Small intestine (tissue), 7 donors: ENCODE results near the gene GPN2. TPM values are rescaled to one million over a fixed set of nuclear protein-coding genes. Genes with fewer than 3 reads are reported as not detected.
"Not testable (repeated sequence)": the region's sequence is repeated elsewhere in the genome, so short reads cannot be mapped to it uniquely, and the experiment has no call there.

Experiments used
- DNase-seq, 2 donors: peaks; one replicate each; pipeline versions ENCODE4 v3.0.0 to v3.0.0-alpha.2; 2013
- FAIRE-seq: peaks from 2 replicates; lab custom pipeline; 2012; peaks lifted over from hg19 to GRCh38; lab: Jason Lieb, UNC
- H3K27ac ChIP-seq, 3 donors: one replicate each; pipeline ENCODE4 v1.5.1; 2013; ENCODE audit warnings: low read length in 2 of 3, mild to moderate bottlenecking in 2 of 3, control low read depth in 1 of 3, inconsistent platforms in 1 of 3, low read depth in 1 of 3, moderate library complexity in 1 of 3
- H3K27me3 ChIP-seq, 3 donors: one replicate each; pipeline ENCODE4 v1.6.1; 2013; ENCODE audit warnings: low read length in 3 of 3, inconsistent platforms in 1 of 3; ENCODE audit not compliant: control insufficient read depth in 3 of 3, insufficient read depth in 3 of 3
- H3K36me3 ChIP-seq, 3 donors: one replicate each; pipeline ENCODE4 v1.6.1; 2013; ENCODE audit warnings: low read length in 3 of 3, inconsistent platforms in 1 of 3, low read depth in 1 of 3, mild to moderate bottlenecking in 1 of 3, moderate library complexity in 1 of 3; ENCODE audit not compliant: control insufficient read depth in 3 of 3, insufficient read depth in 2 of 3
- H3K4me1 ChIP-seq, 3 donors: one replicate each; pipeline ENCODE4 v1.6.1; 2013; ENCODE audit warnings: low read length in 2 of 3, inconsistent platforms in 1 of 3, low read depth in 1 of 3, mild to moderate bottlenecking in 1 of 3, moderate library complexity in 1 of 3; ENCODE audit not compliant: control insufficient read depth in 3 of 3, insufficient read depth in 2 of 3
- H3K4me3 ChIP-seq, 3 donors: one replicate each; pipeline ENCODE4 v1.5.1; 2013; ENCODE audit warnings: low read length in 3 of 3, control low read depth in 1 of 3, inconsistent platforms in 1 of 3, low read depth in 1 of 3, mild to moderate bottlenecking in 1 of 3, moderate library complexity in 1 of 3
- H3K9me3 ChIP-seq, 2 donors: one replicate each; pipeline ENCODE4 v1.6.1; 2013; ENCODE audit warnings: low read depth in 1 of 2, low read length in 1 of 2; ENCODE audit not compliant: control insufficient read depth in 2 of 2, insufficient read depth in 1 of 2
- WGBS, 3 donors: extraction: QIAGEN DNeasy Blood & Tissue Kit; methylation state at CpG; one replicate each; pipeline ENCODE4 v1.1.7; 2013; 5-methylcytosine and 5-hydroxymethylcytosine counted together
- polyA plus RNA-seq, 4 donors: library from polyadenylated mRNA; stranded (reverse) in 3 of 4; unstranded in 1 of 4; fragments of 200-250 nt in 3 of 4; fragments of 120-200 nt in 1 of 4; gene quantifications; one replicate each; pipeline versions ENCODE4 v1.2.1 to v1.2.3, GENCODE V29; 2013
- donor health status: healthy with polysubstance abuse.
- donor health status: control.
- donor health status: control.
- donor health status: Bipolar disorder and iron deficiency.
- donor health status: healthy.

GPN2 gene
- polyA plus RNA-seq, 4 donors: 13.5 to 29.1 (median 20.0) TPM

GRCh38 chr1:26874896-26875295, 15.2 kb downstream of the GPN2 start:
- peaks cover 0 to 7% (median 0%) of the 10 kb centered on the region in 3 donors for H3K4me1 ChIP-seq
- DNase-seq (no peak), FAIRE-seq (no peak)
- H3K9me3 ChIP-seq: no peaks in the 10 kb centered on the region
- H3K27me3 ChIP-seq: no peaks in the 10 kb centered on the region
- H3K27ac ChIP-seq: no peak overlapping the region
- WGBS, 3 donors: 75 to 82% (median 81%) methylated on average over 4 of the region's 4 CpGs
- H3K36me3 ChIP-seq: peaks cover 4 to 46% (median 7%) of the 10 kb centered on the region in 3 donors
- no peak overlapping the region for H3K4me3 ChIP-seq

- H3K4me3 ChIP-seq, FAIRE-seq, H3K9me3 ChIP-seq, H3K27me3 ChIP-seq, DNase-seq, H3K27ac ChIP-seq, H3K4me1 ChIP-seq: not testable (repeated sequence)
- peaks cover 0 to 28% (median 7%) of the 10 kb centered on the region in 3 donors for H3K36me3 ChIP-seq
- WGBS, 3 donors: 75 to 85% (median 82%) methylated on average over 2 of the region's 2 CpGs
Measured at GRCh38 chr1:26873097-26873496, 17.0 kb downstream of the GPN2 start.

DNA sequence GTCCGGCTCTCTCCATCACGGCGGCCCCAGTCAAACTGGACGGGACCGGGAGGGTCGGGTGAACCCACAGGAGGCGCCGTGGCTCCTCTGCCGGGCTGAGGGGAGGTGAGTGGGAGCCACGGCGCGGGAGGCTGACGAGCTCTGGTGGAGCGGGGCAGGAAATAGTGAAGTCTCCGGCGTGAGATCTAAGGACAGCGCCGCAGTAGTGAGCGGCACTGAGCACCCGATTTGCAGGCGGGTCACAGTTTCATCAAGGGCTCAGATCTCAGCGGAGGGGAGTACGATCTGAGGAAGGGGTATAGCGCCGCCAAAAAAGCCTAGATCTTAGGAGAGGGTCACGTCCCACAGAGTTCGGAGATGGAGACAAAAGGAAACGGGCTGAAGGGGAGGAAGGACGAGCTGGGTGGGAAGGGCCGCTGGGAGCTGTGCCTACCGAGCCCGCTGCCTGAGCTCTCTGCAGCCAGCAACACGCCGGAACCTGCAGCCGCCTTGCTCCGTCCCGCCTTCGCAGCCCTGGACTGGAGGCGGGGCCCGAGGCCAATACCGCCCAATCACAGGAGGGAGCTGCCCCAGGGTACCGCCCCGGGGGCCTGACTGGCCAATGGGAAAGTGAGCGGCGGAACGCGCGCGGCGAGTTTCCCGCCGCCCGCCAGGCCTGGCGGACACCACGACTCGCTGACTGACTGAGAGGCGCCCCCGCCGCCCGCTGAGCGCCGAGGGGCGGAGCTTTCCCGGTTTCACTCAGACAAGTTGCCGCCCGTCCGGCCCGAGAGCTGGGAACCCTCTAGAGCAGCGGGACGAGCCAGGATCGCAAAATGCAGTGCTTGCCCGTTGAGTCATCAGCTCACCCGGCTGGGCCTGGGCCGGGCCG, 25.2 kb downstream of the GPN2 start:
- peaks cover 0 to 26% (median 0%) of the 10 kb centered on the region in 3 donors for H3K4me1 ChIP-seq
- H3K4me3 ChIP-seq: peak overlapping the region; percentile 55 to 79 (median 77)
- DNase-seq: peak; percentile 97 to 98
- no peaks in the 10 kb centered on the region for H3K9me3 ChIP-seq
- H3K36me3 ChIP-seq: no peaks in the 10 kb centered on the region
- no peaks in the 10 kb centered on the region for H3K27me3 ChIP-seq
- FAIRE-seq: no peak
- 0 to 1% (median 0%) methylated on average over 70 to 75 of the region's 75 CpGs for WGBS, 3 donors
- peak overlapping the region; percentile 93 to 96 (median 93) for H3K27ac ChIP-seq

DNA sequence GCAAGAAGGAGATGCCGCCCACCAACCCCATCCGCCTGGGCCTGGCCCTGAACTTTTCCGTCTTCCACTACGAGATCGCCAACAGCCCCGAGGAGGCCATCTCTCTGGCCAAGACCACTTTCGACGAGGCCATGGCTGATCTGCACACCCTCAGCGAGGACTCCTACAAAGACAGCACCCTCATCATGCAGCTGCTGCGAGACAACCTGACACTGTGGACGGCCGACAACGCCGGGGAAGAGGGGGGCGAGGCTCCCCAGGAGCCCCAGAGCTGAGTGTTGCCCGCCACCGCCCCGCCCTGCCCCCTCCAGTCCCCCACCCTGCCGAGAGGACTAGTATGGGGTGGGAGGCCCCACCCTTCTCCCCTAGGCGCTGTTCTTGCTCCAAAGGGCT, 26.4 kb downstream of the GPN2 start:
- no peaks in the 10 kb centered on the region for H3K9me3 ChIP-seq

DNA sequence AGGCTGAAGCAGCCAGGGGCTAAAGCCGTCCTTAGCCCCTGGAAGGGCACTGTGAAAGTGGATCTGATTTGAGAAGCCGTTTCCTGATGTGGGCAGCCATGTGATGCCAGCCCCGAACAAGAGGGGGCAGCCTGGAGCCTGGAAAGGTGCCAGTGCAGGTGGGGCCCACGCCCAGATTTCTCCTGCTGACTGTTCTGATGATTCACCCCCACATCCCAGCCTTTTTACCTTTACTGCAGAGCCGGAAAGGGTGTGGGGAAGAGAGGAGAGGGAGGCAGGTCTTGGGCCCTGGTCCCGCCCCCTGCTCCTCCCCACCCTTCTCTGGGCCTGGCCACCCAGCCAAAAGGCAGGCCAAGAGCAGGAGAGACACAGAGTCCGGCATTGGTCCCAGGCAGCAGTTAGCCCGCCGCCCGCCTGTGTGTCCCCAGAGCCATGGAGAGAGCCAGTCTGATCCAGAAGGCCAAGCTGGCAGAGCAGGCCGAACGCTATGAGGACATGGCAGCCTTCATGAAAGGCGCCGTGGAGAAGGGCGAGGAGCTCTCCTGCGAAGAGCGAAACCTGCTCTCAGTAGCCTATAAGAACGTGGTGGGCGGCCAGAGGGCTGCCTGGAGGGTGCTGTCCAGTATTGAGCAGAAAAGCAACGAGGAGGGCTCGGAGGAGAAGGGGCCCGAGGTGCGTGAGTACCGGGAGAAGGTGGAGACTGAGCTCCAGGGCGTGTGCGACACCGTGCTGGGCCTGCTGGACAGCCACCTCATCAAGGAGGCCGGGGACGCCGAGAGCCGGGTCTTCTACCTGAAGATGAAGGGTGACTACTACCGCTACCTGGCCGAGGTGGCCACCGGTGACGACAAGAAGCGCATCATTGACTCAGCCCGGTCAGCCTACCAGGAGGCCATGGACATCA, 27.1 kb downstream of the GPN2 start, which contains the start of gene SFN:
SFN (plus strand) TSS at position 369 of the 904 bp plus-strand sequence; CDS start at position 433, 64 bp downstream.
- no peaks in the 10 kb centered on the region for H3K27me3 ChIP-seq
- peak within 1 kb of the TSS; percentile 93 to 96 (median 94) for H3K27ac ChIP-seq
- peak within 1 kb of the TSS; percentile 43 to 79 (median 64) for H3K4me3 ChIP-seq
- H3K9me3 ChIP-seq: no peaks in the 10 kb centered on the region
- H3K36me3 ChIP-seq: peaks cover 0 to 9% (median 0%) of the 10 kb centered on the region in 3 donors
- DNase-seq (peak; percentile 94 to 99), FAIRE-seq (no peak)
- peaks cover 0 to 26% (median 0%) of the 10 kb centered on the region in 3 donors for H3K4me1 ChIP-seq
- WGBS, 3 donors: 12 to 71% (median 38%) methylated on average over 36 to 37 of the region's 37 CpGs

More for the DNA sequence above, 26.4 kb downstream of the GPN2 start:
- FAIRE-seq: no peak
- Histone ChIP-seq H3K27me3 (no peaks in the 10 kb centered on the region), H3K4me3 (peak overlapping the region; percentile 40 to 79 (median 64)), H3K4me1 (peaks cover 0 to 26% (median 0%) of the 10 kb centered on the region in 3 donors), H3K27ac (peak overlapping the region; percentile 93 to 96 (median 94)), H3K36me3 (peaks cover 0 to 5% (median 0%) of the 10 kb centered on the region in 3 donors)
- peak in 1 of 2 donors; percentile 24 for DNase-seq
- 9 to 54% (median 27%) methylated on average over 15 to 20 of the region's 20 CpGs for WGBS, 3 donors

DNA sequence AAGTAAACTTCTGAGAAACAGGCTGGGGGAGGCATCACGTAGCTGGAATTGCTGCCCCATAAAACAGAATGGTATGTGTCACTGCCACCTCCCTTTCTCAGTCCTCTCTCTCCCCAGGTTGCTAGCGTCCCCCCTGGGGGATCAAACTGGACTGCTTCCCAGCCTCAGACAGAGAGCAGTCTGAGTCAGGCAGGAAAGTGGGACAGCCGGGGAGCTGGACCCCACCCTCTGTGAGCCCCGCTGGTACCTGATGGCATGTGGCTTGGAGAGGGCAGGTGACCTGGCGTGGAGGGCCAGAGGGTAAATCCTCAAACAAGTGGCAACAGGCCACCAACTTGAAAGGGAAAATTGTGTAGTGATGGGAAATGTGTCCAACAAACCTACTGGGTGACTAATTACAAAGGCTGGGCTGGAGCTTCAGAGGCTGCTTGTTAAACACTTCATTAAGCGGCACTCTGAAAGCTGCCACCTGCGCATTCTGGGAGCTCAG, 28.1 kb downstream of the GPN2 start:
- peaks cover 0 to 20% (median 0%) of the 10 kb centered on the region in 3 donors for H3K36me3 ChIP-seq
- no peaks in the 10 kb centered on the region for H3K27me3 ChIP-seq
- H3K4me3 ChIP-seq: no peak overlapping the region
- no peaks in the 10 kb centered on the region for H3K9me3 ChIP-seq
- peaks cover 0 to 28% (median 0%) of the 10 kb centered on the region in 3 donors for H3K4me1 ChIP-seq
- DNase-seq (no peak), FAIRE-seq (no peak)
- 76 to 86% (median 86%) methylated on average over 7 of the region's 7 CpGs for WGBS, 3 donors
- H3K27ac ChIP-seq: peak overlapping the region; percentile 43 to 53 (median 52)

GRCh38 chr1:26861286-26861701, 28.8 kb downstream of the GPN2 start:
- Histone ChIP-seq H3K4me1 (peaks cover 0 to 28% (median 0%) of the 10 kb centered on the region in 3 donors), H3K4me3 (no peak overlapping the region), H3K27me3 (no peaks in the 10 kb centered on the region), H3K9me3 (no peaks in the 10 kb centered on the region), H3K36me3 (peaks cover 0 to 26% (median 0%) of the 10 kb centered on the region in 3 donors), H3K27ac (no peak overlapping the region)
- 36 to 60% (median 54%) methylated on average over 5 of the region's 5 CpGs for WGBS, 3 donors
- FAIRE-seq (no peak), DNase-seq (peak in 1 of 2 donors; percentile 29)
